Endothelial cell (in vitro differentiated cells): Measurements from ENCODE around the gene RNF11. TPM values are rescaled to one million over a fixed set of nuclear protein-coding genes. Genes with fewer than 3 reads are reported as not detected.

Experiments used
- DNase-seq: peaks from one replicate; pipeline ENCODE4 v3.0.0; 2021; ENCODE audit warnings: low spot score
- H3K27ac Mint-ChIP-seq: one replicate; pipeline ENCODE4 v1.8.0; 2021; ENCODE audit warnings: mixed read lengths, inconsistent platforms; ENCODE audit not compliant: unreplicated experiment
- H3K27me3 Mint-ChIP-seq: one replicate; pipeline ENCODE4 v1.8.0; 2021; ENCODE audit warnings: mild to moderate bottlenecking, moderate library complexity, mixed read lengths, inconsistent platforms; ENCODE audit not compliant: unreplicated experiment
- H3K36me3 Mint-ChIP-seq: one replicate; pipeline ENCODE4 v1.8.0; 2021; ENCODE audit warnings: mild to moderate bottlenecking, low read depth, mixed read lengths, inconsistent platforms; ENCODE audit not compliant: unreplicated experiment
- H3K4me1 Mint-ChIP-seq: one replicate; pipeline ENCODE4 v1.8.0; 2021; ENCODE audit warnings: mild to moderate bottlenecking, mixed read lengths, inconsistent platforms; ENCODE audit not compliant: unreplicated experiment
- H3K4me3 Mint-ChIP-seq: one replicate; pipeline ENCODE4 v1.8.0; 2021; ENCODE audit warnings: mild to moderate bottlenecking, mixed read lengths, inconsistent platforms; ENCODE audit not compliant: unreplicated experiment
- H3K9me3 Mint-ChIP-seq: one replicate; pipeline ENCODE4 v1.8.0; 2021; ENCODE audit warnings: mixed read lengths, inconsistent platforms; ENCODE audit not compliant: unreplicated experiment
- CTCF ChIP-seq: fragments of 200-600 bp; sonication (generic); IDR thresholded peaks from one replicate; pipeline ENCODE4 v1.5.0; 2021; ENCODE audit warnings: antibody characterized with exemption; ENCODE audit not compliant: unreplicated experiment
- total RNA-seq: library from RNA; stranded (reverse); fragmentation: NEBNext Ultra II Directional; extraction: Animal tissue kit (Norgen Biotek cat#: 25700); gene quantifications from one replicate; pipeline ENCODE4 v1.2.1, GENCODE V29; 2021; ENCODE audit not compliant: unreplicated experiment

RNF11 gene
- total RNA-seq, 1 donor from 2014 or later, result 74.1 TPM

- no peaks in the 10 kb centered on the region for H3K27me3 Mint-ChIP-seq
- no peak overlapping the region for H3K4me3 Mint-ChIP-seq
- H3K27ac Mint-ChIP-seq, result no peak overlapping the region
- H3K9me3 Mint-ChIP-seq, result no peaks in the 10 kb centered on the region
- no peak for TF ChIP-seq CTCF
- peaks cover 23% of the 10 kb centered on the region for H3K4me1 Mint-ChIP-seq
- DNase-seq, result no peak
- no peaks in the 10 kb centered on the region for H3K36me3 Mint-ChIP-seq
These were observed 32.6 kb downstream of the RNF11 start for GRCh38 chr1:51268634-51269033.

- H3K27ac Mint-ChIP-seq, result no peak overlapping the region
- no peaks in the 10 kb centered on the region for H3K36me3 Mint-ChIP-seq
- H3K27me3 Mint-ChIP-seq, result no peaks in the 10 kb centered on the region
- H3K4me3 Mint-ChIP-seq, result peak overlapping the region; percentile 16
- TF ChIP-seq CTCF, result no peak
- H3K9me3 Mint-ChIP-seq, result no peaks in the 10 kb centered on the region
- peaks cover 7% of the 10 kb centered on the region for H3K4me1 Mint-ChIP-seq
- DNase-seq, result no peak
These were observed 34.7 kb downstream of the RNF11 start for GRCh38 chr1:51270751-51271150.

GRCh38 chr1:51272916-51273315 lies 36.8 kb downstream of the RNF11 start:
- no peak for TF ChIP-seq CTCF
- H3K27me3 Mint-ChIP-seq, result no peaks in the 10 kb centered on the region
- H3K4me3 Mint-ChIP-seq, result no peak overlapping the region
- peaks cover 3% of the 10 kb centered on the region for H3K36me3 Mint-ChIP-seq
- no peak for DNase-seq
- no peak overlapping the region for H3K27ac Mint-ChIP-seq
- peaks cover 1% of the 10 kb centered on the region for H3K4me1 Mint-ChIP-seq
- no peaks in the 10 kb centered on the region for H3K9me3 Mint-ChIP-seq

GRCh38 chr1:51274676-51275075 lies 38.6 kb downstream of the RNF11 start:
- H3K27ac Mint-ChIP-seq, result no peak overlapping the region
- no peaks in the 10 kb centered on the region for H3K4me1 Mint-ChIP-seq
- H3K36me3 Mint-ChIP-seq, result peaks cover 3% of the 10 kb centered on the region
- no peaks in the 10 kb centered on the region for H3K27me3 Mint-ChIP-seq
- TF ChIP-seq CTCF, result no peak
- no peaks in the 10 kb centered on the region for H3K9me3 Mint-ChIP-seq
- no peak overlapping the region for H3K4me3 Mint-ChIP-seq
- no peak for DNase-seq

GRCh38 chr1:51276286-51276685 lies 40.2 kb downstream of the RNF11 start:
- H3K27ac Mint-ChIP-seq, result no peak overlapping the region
- peaks cover 3% of the 10 kb centered on the region for H3K36me3 Mint-ChIP-seq
- H3K9me3 Mint-ChIP-seq, result no peaks in the 10 kb centered on the region
- no peak for DNase-seq
- no peaks in the 10 kb centered on the region for H3K4me1 Mint-ChIP-seq
- TF ChIP-seq CTCF, result no peak
- no peak overlapping the region for H3K4me3 Mint-ChIP-seq
- H3K27me3 Mint-ChIP-seq, result no peaks in the 10 kb centered on the region
